GDM1 (cell line): ENCODE measurements around the gene OTULINL.

Experiments used
- DNase-seq: peaks from one replicate; lab custom pipeline; 2025; lab: John Stamatoyannopoulos, UW

OTULINL gene

GRCh38 chr5:14600846-14601245 is 19.3 kb downstream of the OTULINL start:
- no peak for DNase-seq

GRCh38 chr5:14603141-14603540 is 21.5 kb downstream of the OTULINL start:
- no peak for DNase-seq

- DNase-seq, result no peak
Observed at GRCh38 chr5:14607104-14607503, 25.5 kb downstream of the OTULINL start.

GRCh38 chr5:14608169-14608568 is 26.6 kb downstream of the OTULINL start:
- no peak for DNase-seq

GRCh38 chr5:14611737-14612136 is 30.1 kb downstream of the OTULINL start:
- DNase-seq, result no peak

DNA sequence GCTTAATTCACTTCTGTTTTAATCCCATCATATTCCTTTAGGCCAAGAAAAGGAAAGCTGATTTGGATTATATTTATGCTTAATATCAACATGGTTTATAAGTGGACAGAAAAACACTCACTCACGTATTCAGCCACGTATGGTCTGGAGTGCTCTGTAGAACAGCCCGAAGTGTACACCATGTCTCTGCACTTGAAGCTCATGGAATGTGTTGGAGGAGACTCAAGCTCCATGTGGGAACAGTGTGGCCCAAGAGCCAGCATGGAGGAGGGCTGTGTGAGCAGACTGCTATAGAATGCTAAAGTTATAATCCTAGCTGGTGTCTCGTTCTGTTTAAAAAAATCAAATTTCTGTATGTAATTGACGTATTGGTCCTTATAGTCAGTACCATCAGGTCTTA is 32.9 kb downstream of the OTULINL start:
- DNase-seq, result no peak

DNA sequence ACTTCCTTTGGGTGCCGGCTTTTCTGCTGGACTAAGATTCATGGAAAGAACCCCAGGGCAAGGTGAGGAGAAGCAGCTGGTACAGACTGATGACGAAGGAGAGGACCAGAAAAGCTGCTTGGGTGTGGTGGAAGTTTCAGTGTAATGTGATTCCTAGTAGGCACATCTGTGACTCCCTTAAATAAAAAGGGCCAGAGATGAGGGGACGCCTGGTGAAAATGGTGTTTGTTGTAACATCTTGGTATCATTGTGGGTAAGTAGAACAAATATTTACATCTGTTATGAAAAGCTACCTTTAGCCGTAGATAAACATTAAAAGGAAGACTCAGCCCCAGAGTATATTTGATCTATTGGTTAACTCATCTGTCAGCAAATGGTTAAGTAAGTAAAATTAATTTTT is 33.8 kb downstream of the OTULINL start:
- no peak for DNase-seq

- no peak for DNase-seq
Observed at GRCh38 chr5:14617441-14617840, 35.8 kb downstream of the OTULINL start.

DNA sequence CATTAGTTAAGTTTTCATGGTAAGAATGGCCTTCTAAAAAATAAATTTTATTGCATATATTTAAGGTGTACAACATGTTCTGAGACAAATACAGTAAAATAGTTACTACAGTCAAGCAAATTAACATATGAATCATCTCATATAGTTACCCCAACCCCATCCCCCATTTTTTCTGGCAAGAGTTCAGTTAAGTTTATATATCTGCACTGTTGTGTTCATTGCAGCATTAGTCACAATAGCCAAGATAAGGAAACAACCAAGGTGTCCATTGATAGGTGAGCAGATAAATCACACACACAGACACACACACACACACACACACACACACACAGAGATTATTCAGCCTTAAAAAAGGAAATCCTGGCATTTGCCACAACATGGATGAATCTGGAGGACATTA is 45.7 kb downstream of the OTULINL start:
- no peak for DNase-seq

- DNase-seq, result peak; percentile 13
Observed at GRCh38 chr5:14628346-14628745, 46.8 kb downstream of the OTULINL start.

DNA sequence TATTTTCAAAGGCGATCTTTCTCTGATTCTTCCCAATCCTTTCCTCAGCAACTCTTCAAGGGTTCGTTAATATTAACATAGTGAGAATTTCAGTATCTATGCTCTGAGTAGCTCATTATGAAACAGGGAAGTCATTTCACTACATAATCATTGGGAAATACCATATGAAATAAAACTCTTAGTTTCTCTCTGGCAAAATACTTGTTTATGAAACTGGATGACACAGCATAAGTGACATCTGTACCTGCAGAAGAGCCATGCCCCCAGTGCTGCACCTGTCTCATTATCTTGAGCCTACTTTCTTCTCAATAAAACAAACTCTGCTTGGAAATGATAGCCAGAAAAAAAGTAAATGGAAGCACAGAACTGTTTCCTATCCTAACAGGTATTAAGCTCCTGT is 49.1 kb downstream of the OTULINL start:
- no peak for DNase-seq

DNA sequence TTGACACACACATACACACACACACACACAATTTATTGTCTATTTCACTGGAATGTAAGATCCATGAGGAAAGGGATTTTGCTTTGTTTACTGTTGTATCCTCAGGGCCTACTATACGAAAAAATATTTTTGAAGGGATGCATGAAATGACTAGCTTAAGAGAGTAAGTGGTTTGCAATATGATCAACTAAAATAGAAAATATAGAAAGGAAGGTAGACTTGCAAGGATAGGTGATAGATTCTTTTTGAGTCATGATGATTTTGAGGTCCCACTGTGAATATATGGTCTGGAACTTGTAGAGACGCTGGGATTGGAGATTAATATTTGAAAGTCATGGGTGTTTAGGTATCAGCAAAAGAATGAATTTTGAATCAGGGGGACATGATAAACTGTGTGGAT is 54.1 kb downstream of the OTULINL start:
- no peak for DNase-seq

- DNase-seq, result no peak
Observed at GRCh38 chr5:14640765-14641164, 59.2 kb downstream of the OTULINL start.

GRCh38 chr5:14644623-14645237 is 63.1 kb downstream of the OTULINL start:
- no peak for DNase-seq

DNA sequence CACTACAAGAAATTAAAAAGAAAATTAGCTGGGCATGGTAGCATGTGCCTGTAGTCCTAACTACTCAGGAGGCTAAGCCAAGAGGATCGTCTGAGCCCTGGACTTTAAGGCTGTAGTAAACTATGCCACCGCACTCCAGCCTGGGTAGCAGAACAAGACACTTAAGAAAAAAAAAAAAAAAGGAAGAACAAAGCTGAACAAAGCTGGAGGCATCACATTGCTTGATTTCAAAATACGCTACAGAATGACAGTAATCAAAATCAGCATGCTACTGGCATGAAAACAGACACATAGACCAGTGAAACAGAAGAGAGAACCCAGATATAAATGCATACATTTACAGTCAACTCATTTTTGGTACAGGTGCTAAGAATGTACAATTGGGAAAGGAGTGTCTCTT is 68.5 kb downstream of the OTULINL start:
- DNase-seq, result no peak

DNA sequence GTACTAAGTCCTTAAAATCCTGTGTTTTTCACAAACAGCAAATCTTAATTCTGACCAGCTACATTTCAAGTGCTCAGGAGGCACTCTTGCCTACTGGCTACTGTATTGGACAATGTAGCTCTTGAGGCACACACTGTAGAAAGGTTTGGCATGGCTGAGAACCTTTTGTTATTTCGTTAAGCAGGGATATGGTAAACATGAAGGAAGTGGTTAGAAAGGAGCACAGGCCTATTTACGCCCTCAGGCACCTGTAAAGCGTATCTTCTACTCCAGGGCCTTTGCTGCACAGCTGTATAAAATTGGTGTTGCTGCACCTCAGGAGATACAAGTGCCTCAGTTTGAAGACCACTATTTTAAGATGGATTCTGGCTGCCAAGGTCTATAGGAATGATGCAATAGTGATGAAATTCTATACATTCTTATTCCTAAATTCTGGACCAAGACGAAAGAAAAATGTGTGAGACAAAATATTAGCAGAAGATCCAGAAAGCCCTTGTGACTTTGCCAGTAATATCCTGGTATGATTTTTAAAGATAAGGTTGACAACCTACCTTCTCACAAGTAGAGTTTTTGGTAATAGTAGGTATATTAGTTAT is 73.7 kb downstream of the OTULINL start:
- DNase-seq, result no peak

- DNase-seq, result no peak
Observed at GRCh38 chr5:14656898-14657297, 75.3 kb downstream of the OTULINL start.

DNA sequence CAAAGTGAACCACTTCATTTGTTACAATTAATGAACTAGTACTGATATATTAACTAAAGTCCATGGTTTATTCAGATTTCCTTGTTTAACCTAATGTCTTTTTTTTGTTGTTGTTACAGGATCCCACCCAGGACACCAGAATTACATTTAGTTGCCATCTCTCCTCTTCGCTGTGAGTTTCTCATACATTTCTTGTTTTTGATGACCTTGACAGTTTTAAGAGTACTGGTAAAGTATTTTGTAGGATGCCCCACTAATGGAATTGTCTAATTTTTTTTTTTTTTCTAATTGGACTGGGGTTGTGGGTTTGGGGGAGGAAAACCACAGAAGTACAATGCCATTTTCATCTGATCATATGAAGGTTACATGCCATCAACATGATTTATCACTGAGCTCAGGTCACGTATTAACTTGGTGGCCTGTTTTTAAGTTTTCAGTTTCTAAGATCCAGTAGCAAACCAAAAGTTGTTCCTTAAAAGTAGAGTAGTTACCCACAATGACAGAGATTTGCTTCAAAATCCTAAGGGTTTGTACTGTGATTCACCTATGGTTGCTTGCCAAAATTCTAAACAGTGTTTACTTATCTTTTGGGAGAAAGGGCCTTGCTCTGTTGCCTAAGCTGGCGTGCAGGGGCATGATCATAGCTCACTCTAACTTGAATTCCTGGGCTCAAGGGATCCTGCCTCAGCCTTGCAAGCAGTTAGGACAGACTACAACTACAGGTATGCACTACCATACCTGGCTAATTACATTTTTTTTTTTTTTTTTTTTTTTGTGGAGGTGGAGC is 78.4 kb downstream of the OTULINL start:
- DNase-seq, result no peak

DNA sequence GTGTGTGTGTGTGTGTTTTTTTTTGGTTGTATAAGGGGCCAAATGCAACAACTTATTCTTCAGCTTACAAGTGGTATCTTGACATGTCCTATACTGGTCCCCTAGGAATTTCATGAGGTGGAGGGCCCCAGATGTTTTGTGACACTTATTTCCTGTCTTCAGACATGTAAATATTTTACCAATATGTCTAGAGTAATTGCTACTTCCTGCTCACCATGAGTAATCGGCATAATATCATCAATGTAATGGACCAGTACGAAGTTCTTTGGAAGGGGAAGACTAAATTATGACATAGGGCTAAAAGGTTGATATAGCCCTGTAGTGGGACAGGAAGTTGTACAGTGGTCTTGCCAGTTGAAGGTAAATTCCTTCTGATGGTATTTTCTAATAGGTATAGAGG is 79.2 kb downstream of the OTULINL start:
- no peak for DNase-seq
